ENCODE results near the gene CSNK1A1L. TPM values are rescaled to one million over a fixed set of nuclear protein-coding genes. Genes with fewer than 3 reads are reported as not detected.

The CSNK1A1L gene
- total RNA-seq, 1 experiment from 2014 or later: not detected

DNA sequence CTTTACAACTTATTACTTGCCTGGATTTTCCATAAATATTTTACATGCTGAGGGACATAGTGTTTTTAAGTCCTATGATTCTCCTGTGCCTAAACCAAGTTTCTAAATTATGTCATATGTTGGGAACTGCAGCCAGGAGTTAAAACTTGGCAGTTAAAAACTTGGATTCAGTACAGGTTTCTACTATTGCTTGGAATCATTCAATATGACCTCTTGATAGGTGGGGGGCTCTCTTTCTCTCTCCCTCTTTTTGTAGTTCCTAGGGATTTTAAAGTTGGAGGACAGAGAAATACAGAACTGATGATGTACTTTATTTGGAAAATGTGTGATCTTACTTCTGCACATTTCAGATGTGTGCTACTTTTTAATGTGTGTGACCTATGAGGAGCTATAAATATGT is 4.7 kb downstream of the CSNK1A1L start:
- BruUV-seq (replicated peaks): no TSS peak
- ChIA-PET CTCF (no interaction called here), POLR2A (no interaction called here)
- no peaks in the 10 kb centered on the region for H3K36me3 ChIP-seq (ENCODE audit: control insufficient read depth, insufficient read depth, low read length)
- ATAC-seq: no peak
- H3K9me3 ChIP-seq (ENCODE audit: control insufficient read depth, insufficient read depth, low read depth, low read length): no peaks in the 10 kb centered on the region
- TF ChIP-seq TCF7L2 (IDR thresholded peaks at IDR 0.05; ENCODE audit: low read depth, low read length) (no peak), SIN3A (IDR thresholded peaks at IDR 0.05; ENCODE audit: borderline replicate concordance, insufficient read depth, low read depth, low read length) (no peak), POLR2AphosphoS5 (IDR thresholded peaks at IDR 0.05; ENCODE audit: low read depth, low read length) (no peak), CTCF (IDR thresholded peaks at IDR 0.05) (no peak)
- TF ChIP-seq, protein P1, sequence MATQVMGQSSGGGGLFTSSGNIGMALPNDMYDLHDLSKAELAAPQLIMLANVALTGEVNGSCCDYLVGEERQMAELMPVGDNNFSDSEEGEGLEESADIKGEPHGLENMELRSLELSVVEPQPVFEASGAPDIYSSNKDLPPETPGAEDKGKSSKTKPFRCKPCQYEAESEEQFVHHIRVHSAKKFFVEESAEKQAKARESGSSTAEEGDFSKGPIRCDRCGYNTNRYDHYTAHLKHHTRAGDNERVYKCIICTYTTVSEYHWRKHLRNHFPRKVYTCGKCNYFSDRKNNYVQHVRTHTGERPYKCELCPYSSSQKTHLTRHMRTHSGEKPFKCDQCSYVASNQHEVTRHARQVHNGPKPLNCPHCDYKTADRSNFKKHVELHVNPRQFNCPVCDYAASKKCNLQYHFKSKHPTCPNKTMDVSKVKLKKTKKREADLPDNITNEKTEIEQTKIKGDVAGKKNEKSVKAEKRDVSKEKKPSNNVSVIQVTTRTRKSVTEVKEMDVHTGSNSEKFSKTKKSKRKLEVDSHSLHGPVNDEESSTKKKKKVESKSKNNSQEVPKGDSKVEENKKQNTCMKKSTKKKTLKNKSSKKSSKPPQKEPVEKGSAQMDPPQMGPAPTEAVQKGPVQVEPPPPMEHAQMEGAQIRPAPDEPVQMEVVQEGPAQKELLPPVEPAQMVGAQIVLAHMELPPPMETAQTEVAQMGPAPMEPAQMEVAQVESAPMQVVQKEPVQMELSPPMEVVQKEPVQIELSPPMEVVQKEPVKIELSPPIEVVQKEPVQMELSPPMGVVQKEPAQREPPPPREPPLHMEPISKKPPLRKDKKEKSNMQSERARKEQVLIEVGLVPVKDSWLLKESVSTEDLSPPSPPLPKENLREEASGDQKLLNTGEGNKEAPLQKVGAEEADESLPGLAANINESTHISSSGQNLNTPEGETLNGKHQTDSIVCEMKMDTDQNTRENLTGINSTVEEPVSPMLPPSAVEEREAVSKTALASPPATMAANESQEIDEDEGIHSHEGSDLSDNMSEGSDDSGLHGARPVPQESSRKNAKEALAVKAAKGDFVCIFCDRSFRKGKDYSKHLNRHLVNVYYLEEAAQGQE (IDR thresholded peaks at IDR 0.05; ENCODE audit: insufficient read depth in 1 of 2, low read depth in 2 of 2, low read length in 1 of 2): no peak
- H3K27ac ChIP-seq (ENCODE audit: low read length): no peak overlapping the region
- H3K4me1 ChIP-seq (ENCODE audit: control insufficient read depth, insufficient read depth, low read length): no peaks in the 10 kb centered on the region
- no peak for DNase-seq (ENCODE audit: low read depth, low spot score)
- no peak overlapping the region for H3K4me3 ChIP-seq (ENCODE audit: low read depth in 2 of 2, low read length in 2 of 2)
- in situ Hi-C loops (cut with HindIII; ENCODE audit: low pct_unique_long_range_greater_than_20kb, low sequenced_read_pairs) (no loop called here), intact Hi-C loops (cut with micrococcal nuclease; ENCODE audit: unreplicated experiment) (loop anchor here (10.0 kb wide), 1 partner anchor 504 kb away; no protein-coding TSS in a partner anchor)
- H3K27me3 ChIP-seq (ENCODE audit: control insufficient read depth, insufficient read depth, low read length): no peaks in the 10 kb centered on the region

GRCh38 chr13:37097076-37097475 is 8.4 kb downstream of the CSNK1A1L start:
- no peaks in the 10 kb centered on the region for H3K9me3 ChIP-seq (ENCODE audit: control insufficient read depth, insufficient read depth, low read depth, low read length)
- intact Hi-C loops (cut with micrococcal nuclease; ENCODE audit: unreplicated experiment) (no loop called here), in situ Hi-C loops (cut with HindIII; ENCODE audit: low pct_unique_long_range_greater_than_20kb, low sequenced_read_pairs) (no loop called here)
- no peak overlapping the region for H3K4me3 ChIP-seq (ENCODE audit: low read depth in 2 of 2, low read length in 2 of 2)
- TF ChIP-seq CTCF (IDR thresholded peaks at IDR 0.05) (no peak), TCF7L2 (IDR thresholded peaks at IDR 0.05; ENCODE audit: low read depth, low read length) (no peak), SIN3A (IDR thresholded peaks at IDR 0.05; ENCODE audit: borderline replicate concordance, insufficient read depth, low read depth, low read length) (no peak), POLR2AphosphoS5 (IDR thresholded peaks at IDR 0.05; ENCODE audit: low read depth, low read length) (no peak)
- TF ChIP-seq, protein P1 (IDR thresholded peaks at IDR 0.05; ENCODE audit: insufficient read depth in 1 of 2, low read depth in 2 of 2, low read length in 1 of 2): no peak
- CTCF ChIA-PET: no interaction called here
- no TSS peak for BruUV-seq (replicated peaks)
- no peak overlapping the region for H3K27ac ChIP-seq (ENCODE audit: low read length)
- no peaks in the 10 kb centered on the region for H3K36me3 ChIP-seq (ENCODE audit: control insufficient read depth, insufficient read depth, low read length)
- no peaks in the 10 kb centered on the region for H3K27me3 ChIP-seq (ENCODE audit: control insufficient read depth, insufficient read depth, low read length)
- no peak for DNase-seq (ENCODE audit: low read depth, low spot score)
- ATAC-seq: no peak
- H3K4me1 ChIP-seq (ENCODE audit: control insufficient read depth, insufficient read depth, low read length): no peaks in the 10 kb centered on the region
- POLR2A ChIA-PET: no interaction called here
